Measurements from ENCODE around the gene KRT75.

DNA sequence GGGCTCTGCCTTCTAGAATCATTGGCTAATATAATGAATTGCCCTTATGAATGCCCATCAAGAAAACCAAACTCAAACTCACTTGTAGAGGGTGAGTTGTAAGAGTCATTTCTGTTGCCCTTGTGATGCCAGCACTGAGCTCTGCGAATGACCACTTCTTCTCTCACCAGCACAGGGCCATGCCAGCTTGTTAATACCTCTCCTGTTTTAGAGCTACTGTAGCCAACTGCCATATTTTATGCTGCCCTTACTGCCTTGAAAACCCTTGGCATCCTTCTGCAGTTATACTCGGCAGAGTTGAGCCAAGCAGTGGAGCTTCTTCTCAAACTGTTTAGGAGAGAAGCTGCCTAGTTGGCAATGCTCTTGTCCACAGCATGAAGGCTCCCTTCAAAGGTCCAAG, 8.1 kb downstream of the KRT75 start:
- TF ChIP-seq, protein P1, sequence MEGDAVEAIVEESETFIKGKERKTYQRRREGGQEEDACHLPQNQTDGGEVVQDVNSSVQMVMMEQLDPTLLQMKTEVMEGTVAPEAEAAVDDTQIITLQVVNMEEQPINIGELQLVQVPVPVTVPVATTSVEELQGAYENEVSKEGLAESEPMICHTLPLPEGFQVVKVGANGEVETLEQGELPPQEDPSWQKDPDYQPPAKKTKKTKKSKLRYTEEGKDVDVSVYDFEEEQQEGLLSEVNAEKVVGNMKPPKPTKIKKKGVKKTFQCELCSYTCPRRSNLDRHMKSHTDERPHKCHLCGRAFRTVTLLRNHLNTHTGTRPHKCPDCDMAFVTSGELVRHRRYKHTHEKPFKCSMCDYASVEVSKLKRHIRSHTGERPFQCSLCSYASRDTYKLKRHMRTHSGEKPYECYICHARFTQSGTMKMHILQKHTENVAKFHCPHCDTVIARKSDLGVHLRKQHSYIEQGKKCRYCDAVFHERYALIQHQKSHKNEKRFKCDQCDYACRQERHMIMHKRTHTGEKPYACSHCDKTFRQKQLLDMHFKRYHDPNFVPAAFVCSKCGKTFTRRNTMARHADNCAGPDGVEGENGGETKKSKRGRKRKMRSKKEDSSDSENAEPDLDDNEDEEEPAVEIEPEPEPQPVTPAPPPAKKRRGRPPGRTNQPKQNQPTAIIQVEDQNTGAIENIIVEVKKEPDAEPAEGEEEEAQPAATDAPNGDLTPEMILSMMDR (IDR thresholded peaks at IDR 0.05) = no peak
- TF ChIP-seq EZH2 (IDR thresholded peaks at IDR 0.05) (no peak), EZH2phosphoT487 (IDR thresholded peaks at IDR 0.05) (no peak)

Measured in neural progenitor cell (in vitro differentiated cells).